Activated T-cell treated with anti-CD3 and anti-CD28 coated beads, Interleukin-2, amount 50 U/mL, for 4 hours (primary cell): Measurements from ENCODE around the gene DNAJB14. TPM values are rescaled to one million over a fixed set of nuclear protein-coding genes. Genes with fewer than 3 reads are reported as not detected.

Experiments used
- ATAC-seq, 2 donors: fragments of 200-7000 bp; cut with Tn5 transposase; one replicate each; pipeline ENCODE4 v1.10.0; 2021
- DNase-seq: peaks from one replicate; pipeline ENCODE4 v3.0.0-alpha.2; 2020
- H3K27me3 Mint-ChIP-seq: one replicate; pipeline ENCODE4 v1.8.0; 2021; ENCODE audit warnings: low read depth, mixed read lengths
- H3K36me3 Mint-ChIP-seq: one replicate; pipeline ENCODE4 v1.8.0; 2022; ENCODE audit warnings: mixed read lengths; ENCODE audit not compliant: insufficient read depth
- H3K4me1 Mint-ChIP-seq: one replicate; pipeline ENCODE4 v1.8.0; 2021; ENCODE audit warnings: low read depth, mixed read lengths
- H3K4me3 Mint-ChIP-seq: one replicate; pipeline ENCODE4 v1.8.0; 2021; ENCODE audit warnings: mild to moderate bottlenecking, moderate library complexity, mixed read lengths
- H3K9me3 Mint-ChIP-seq: one replicate; pipeline ENCODE4 v1.8.0; 2021; ENCODE audit warnings: mixed read lengths
- total RNA-seq, 3 donors: library from RNA; stranded (reverse); gene quantifications; one replicate each; pipeline ENCODE4 v1.2.1, GENCODE V29; 2021

The DNAJB14 gene
- total RNA-seq, 3 donors from 2014 or later: 38.8 to 42.4 (median 40.5) TPM

- ATAC-seq (no peak), DNase-seq (no peak)
- H3K4me1 Mint-ChIP-seq: peaks cover 19% of the 10 kb centered on the region
- no peaks in the 10 kb centered on the region for H3K27me3 Mint-ChIP-seq
- peaks cover 12% of the 10 kb centered on the region for H3K36me3 Mint-ChIP-seq
- no peaks in the 10 kb centered on the region for H3K9me3 Mint-ChIP-seq
- no peak overlapping the region for H3K4me3 Mint-ChIP-seq
Measured at GRCh38 chr4:99950913-99951254, 4.5 kb upstream of the DNAJB14 start.

GRCh38 chr4:99949999-99950912 is 3.8 kb upstream of the DNAJB14 start, which contains the start of gene H2AZ1:
Gene H2AZ1 (minus strand): TSS chr4:99950275. CDS start chr4:99950170, 105 bp downstream.
- no peak within 1 kb of the TSS for H3K4me3 Mint-ChIP-seq

DNA sequence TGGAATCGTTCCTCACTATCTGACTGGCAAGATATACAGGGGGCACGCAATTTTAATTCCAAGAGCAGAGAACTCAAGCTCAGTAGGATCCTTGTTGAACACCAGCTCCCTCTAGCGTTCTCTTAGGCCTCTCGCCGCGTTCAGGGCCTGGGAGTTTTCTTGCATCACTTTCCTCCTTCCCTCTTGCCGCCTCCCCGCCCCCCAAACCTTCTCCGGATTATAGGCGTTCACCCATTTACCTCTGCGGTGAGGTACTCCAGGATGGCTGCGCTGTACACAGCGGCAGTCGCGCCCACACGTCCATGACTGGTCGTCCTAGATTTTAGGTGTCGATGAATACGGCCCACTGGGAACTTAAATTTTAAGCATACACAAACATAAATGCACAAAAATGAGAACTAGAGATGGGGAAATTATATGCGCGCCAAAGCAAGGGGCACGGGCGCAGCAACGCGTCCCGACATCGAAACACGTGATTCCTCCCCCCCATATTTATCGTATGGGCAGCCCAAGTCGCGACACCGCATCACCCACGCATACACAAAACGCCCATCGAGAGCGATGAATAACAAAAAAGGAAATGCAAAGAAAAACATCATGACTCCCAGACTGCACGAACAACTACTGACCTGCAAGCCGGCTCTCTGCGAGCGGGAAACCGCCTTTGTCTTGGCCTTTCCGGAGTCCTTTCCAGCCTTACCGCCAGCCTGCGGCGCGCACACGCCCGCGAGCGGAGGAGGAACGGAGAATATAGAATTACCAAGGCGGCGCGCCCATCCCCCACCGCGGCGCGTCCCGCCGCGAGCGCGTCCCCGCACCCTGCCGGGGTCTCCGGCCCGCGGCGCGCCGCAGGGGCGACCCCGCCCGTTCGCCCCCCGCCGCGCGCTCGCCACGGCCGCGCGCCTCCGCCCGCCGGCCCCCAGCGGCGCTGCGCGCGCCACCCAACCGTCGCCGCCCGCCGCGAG is 2.9 kb upstream of the DNAJB14 start:
- no peaks in the 10 kb centered on the region for H3K27me3 Mint-ChIP-seq

More at GRCh38 chr4:99949999-99950912, 3.8 kb upstream of the DNAJB14 start, which contains the start of gene H2AZ1:
- DNase-seq (peak; percentile 96), ATAC-seq (peak; percentile 69 to 73)
- no peaks in the 10 kb centered on the region for H3K9me3 Mint-ChIP-seq
- peaks cover 25% of the 10 kb centered on the region for H3K4me1 Mint-ChIP-seq
- peaks cover 12% of the 10 kb centered on the region for H3K36me3 Mint-ChIP-seq
- no peaks in the 10 kb centered on the region for H3K27me3 Mint-ChIP-seq

DNA sequence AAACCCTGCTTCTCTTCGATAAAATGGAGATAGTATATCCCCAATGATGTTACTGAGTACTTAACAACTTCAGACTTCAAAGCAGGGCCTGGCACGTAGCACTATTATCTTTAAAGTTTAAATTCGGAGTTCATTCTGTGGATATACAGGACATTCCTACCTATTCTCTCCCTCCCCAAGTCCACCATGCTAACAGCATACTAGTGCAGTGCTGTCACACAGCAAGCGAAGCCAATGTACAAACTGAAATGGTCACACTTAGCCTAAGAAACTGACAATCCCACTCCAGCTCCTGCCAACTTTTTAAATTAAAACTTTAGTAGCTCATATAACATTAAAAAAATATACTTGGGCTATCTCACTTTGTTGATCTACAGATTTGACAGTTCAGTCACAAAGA is 1.2 kb upstream of the DNAJB14 start:
- H3K9me3 Mint-ChIP-seq: no peaks in the 10 kb centered on the region
- peaks cover 50% of the 10 kb centered on the region for H3K4me1 Mint-ChIP-seq
- no peaks in the 10 kb centered on the region for H3K27me3 Mint-ChIP-seq
- DNase-seq (no peak), ATAC-seq (no peak)
- peaks cover 24% of the 10 kb centered on the region for H3K36me3 Mint-ChIP-seq
- H3K4me3 Mint-ChIP-seq: no peak overlapping the region

More for the DNA sequence above, 2.9 kb upstream of the DNAJB14 start:
- H3K4me3 Mint-ChIP-seq: no peak overlapping the region
- no peaks in the 10 kb centered on the region for H3K9me3 Mint-ChIP-seq
- ATAC-seq (peak; percentile 34), DNase-seq (peak; percentile 82)
- peaks cover 33% of the 10 kb centered on the region for H3K4me1 Mint-ChIP-seq
- peaks cover 15% of the 10 kb centered on the region for H3K36me3 Mint-ChIP-seq

DNA sequence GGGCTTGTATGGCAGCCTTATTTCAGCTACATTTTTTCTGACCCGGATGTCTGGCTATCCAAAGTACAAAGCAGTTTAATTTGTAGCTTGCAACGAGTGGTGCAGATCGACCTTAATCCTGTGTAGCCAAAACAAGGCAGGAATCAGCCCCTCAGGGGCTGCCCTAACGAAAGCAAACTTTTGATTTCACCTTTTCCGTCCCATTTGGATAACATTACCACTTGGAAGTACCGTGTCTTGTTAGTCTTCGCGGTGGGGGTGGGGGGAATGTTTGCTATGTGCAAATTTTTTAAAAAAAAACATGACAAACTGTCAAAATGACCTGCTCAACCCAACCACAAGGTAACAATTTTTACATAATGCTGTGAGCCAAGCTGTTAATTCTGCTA is 766 bp upstream of the DNAJB14 start:
- no peaks in the 10 kb centered on the region for H3K27me3 Mint-ChIP-seq
- DNase-seq: no peak
- H3K9me3 Mint-ChIP-seq: no peaks in the 10 kb centered on the region
- H3K4me1 Mint-ChIP-seq: peaks cover 52% of the 10 kb centered on the region
- H3K4me3 Mint-ChIP-seq: no peak overlapping the region
- H3K36me3 Mint-ChIP-seq: peaks cover 24% of the 10 kb centered on the region
- no peak for ATAC-seq

DNA sequence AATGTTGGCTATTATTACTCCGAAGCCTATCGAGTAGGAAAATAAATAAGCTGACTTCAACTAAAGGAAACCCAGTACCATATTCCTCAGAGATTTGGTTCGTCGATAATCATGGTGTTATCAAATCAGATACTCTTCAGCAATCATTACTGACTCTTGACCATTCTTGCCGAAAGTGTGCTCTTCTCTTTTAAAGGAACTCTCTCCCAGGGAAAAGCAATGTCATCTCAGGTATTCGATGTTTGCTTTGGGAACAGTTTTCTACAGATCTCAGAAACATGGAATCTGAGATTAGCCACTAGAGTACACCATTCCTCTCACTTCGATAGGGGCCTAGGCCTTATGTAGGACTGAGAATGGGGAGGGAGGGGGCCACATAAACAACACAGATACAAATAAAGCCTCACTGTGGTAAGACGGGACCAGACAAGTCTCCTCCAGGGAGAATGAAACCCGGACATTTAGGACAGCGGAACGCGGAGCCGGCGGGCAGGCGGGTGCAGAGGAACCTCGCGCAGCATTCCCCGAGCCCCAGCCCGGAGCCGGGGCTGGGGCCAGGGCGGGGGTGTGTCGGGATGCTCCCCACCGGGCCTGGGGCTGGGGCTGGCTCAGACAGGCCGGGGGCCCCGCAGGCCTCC is 581 bp downstream of the DNAJB14 start:
- DNase-seq (no peak), ATAC-seq (peak in 1 of 2 donors; percentile 0)
- peaks cover 28% of the 10 kb centered on the region for H3K36me3 Mint-ChIP-seq
- peaks cover 57% of the 10 kb centered on the region for H3K4me1 Mint-ChIP-seq
- H3K27me3 Mint-ChIP-seq: no peaks in the 10 kb centered on the region
- H3K4me3 Mint-ChIP-seq: peak overlapping the region; percentile 99
- no peaks in the 10 kb centered on the region for H3K9me3 Mint-ChIP-seq

DNA sequence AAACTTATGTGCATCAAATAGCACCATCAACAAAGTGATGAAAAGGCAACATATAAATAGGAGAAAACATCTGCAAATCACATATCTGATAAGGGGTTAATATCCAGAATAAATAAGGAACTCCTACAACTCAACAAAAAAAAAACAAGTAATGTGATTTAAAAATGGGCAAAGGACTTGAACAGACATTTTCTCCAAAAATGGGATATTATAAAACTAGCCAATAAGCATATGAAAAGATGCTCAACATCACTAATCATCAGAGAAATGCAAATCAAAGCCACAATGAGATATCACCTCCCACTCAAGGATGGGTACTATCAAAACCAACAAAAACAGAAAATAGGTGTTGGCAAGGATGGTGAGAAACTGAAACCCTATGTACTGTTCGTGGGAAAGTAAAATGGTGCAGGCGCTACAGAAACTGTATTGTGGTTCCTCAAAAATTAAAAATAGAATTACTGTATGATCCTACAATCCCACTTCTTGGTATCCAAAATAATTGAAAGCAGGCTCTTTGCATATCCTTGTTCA is 2.4 kb downstream of the DNAJB14 start:
- Mint-ChIP-seq H3K36me3 (peaks cover 28% of the 10 kb centered on the region), H3K9me3 (no peaks in the 10 kb centered on the region), H3K4me1 (peaks cover 62% of the 10 kb centered on the region), H3K4me3 (peak overlapping the region; percentile 99), H3K27me3 (no peaks in the 10 kb centered on the region)
- no peak for DNase-seq
- peak; percentile 2 to 11 for ATAC-seq

DNA sequence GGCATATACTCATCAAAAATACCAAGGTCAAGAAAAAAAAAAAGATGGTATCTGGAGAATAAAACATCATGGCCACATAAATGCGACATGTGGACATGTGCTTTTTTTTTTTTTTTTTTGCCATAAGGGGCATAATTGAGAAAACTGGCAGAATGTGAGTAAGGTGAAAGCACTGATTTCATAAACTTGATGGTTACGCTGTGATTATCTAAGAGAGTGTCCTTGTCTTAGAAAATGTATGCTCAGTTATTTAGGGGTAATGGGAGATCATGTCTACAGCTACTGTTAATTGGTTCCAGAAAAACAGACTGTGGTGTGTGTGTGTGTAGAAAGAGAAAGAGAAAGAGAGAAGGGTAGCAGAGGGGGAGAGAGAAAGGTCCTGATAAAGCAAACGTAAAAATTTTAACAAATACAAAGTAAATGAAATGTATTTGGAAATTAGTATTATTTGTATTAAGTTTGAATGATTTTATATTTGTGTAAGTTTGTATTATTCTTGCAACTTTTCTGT is 8.1 kb downstream of the DNAJB14 start:
- ATAC-seq: no peak
- no peak for DNase-seq
- Mint-ChIP-seq H3K27me3 (no peaks in the 10 kb centered on the region), H3K4me3 (no peak overlapping the region), H3K4me1 (peaks cover 28% of the 10 kb centered on the region), H3K36me3 (peaks cover 30% of the 10 kb centered on the region), H3K9me3 (no peaks in the 10 kb centered on the region)

- Mint-ChIP-seq H3K4me1 (peaks cover 38% of the 10 kb centered on the region), H3K4me3 (no peak overlapping the region)
Measured at GRCh38 chr4:99934891-99935290, 11.5 kb downstream of the DNAJB14 start.

GRCh38 chr4:99927566-99927965 is 18.9 kb downstream of the DNAJB14 start:
- H3K4me1 Mint-ChIP-seq: peaks cover 39% of the 10 kb centered on the region
- no peaks in the 10 kb centered on the region for H3K27me3 Mint-ChIP-seq
- DNase-seq: no peak
- no peak for ATAC-seq
- no peak overlapping the region for H3K4me3 Mint-ChIP-seq
- H3K9me3 Mint-ChIP-seq: no peaks in the 10 kb centered on the region
- peaks cover 26% of the 10 kb centered on the region for H3K36me3 Mint-ChIP-seq

More at GRCh38 chr4:99934891-99935290, 11.5 kb downstream of the DNAJB14 start:
- Mint-ChIP-seq H3K27me3 (no peaks in the 10 kb centered on the region), H3K9me3 (no peaks in the 10 kb centered on the region), H3K36me3 (peaks cover 38% of the 10 kb centered on the region)
- DNase-seq (no peak), ATAC-seq (no peak)

- Mint-ChIP-seq H3K4me3 (no peak overlapping the region), H3K4me1 (peaks cover 18% of the 10 kb centered on the region), H3K27me3 (no peaks in the 10 kb centered on the region), H3K9me3 (peaks cover 11% of the 10 kb centered on the region), H3K36me3 (peaks cover 31% of the 10 kb centered on the region)
- ATAC-seq: peak; percentile 48 to 58
- DNase-seq: no peak
Measured at GRCh38 chr4:99921174-99921573, 25.2 kb downstream of the DNAJB14 start.

GRCh38 chr4:99918656-99919055 is 27.8 kb downstream of the DNAJB14 start:
- peaks cover 11% of the 10 kb centered on the region for H3K9me3 Mint-ChIP-seq
- H3K4me3 Mint-ChIP-seq: no peak overlapping the region
- peaks cover 16% of the 10 kb centered on the region for H3K4me1 Mint-ChIP-seq
- peaks cover 42% of the 10 kb centered on the region for H3K36me3 Mint-ChIP-seq
- DNase-seq (no peak), ATAC-seq (no peak)
- H3K27me3 Mint-ChIP-seq: no peaks in the 10 kb centered on the region

GRCh38 chr4:99917575-99917974 is 28.8 kb downstream of the DNAJB14 start:
- DNase-seq (no peak), ATAC-seq (no peak)
- Mint-ChIP-seq H3K27me3 (no peaks in the 10 kb centered on the region), H3K4me3 (no peak overlapping the region), H3K36me3 (peaks cover 45% of the 10 kb centered on the region), H3K9me3 (peaks cover 11% of the 10 kb centered on the region), H3K4me1 (peaks cover 16% of the 10 kb centered on the region)
